ENCODE results near the gene AGAP1.

Gene AGAP1

DNA sequence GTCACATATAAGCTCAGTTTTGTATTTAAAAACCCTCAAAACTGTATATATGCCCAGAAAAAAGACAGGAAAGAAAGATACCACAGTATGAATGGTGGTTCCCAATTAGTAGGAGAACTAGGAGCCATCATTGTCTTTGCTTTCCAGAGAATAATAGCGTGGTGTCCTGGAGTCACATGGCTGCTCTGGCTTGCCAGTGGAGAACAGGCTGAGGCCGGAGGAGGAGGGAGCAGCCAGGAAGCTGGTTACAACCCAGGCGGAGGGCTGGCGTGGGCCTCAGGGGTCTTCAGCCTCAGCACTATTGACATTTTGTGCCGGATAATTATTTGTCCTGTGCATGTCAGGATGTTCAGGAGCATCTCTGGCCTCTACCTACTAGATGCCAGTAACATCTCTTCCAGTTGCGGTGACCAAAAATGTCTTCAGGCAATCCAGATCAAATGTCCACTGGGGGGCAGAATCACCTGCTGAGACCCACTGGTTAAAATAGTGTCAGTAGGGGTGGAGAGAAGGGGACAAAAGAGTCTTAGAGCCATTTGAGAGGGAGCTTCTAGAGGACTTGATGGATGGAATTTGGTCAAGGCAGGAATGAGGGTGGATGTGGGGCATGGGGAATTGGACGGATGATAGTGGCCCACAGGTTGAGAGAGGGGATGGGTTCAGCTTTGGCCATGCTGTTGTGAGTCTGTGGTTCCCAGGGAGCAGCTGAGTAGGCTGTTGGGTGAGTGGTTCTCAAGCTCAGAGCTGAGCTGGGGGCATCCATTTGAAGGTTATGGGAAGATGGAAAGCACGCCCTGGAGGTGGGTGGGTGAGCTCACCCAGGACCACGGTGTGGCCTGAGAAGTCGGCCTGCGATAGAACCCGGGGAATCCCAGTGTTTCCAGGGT lies 144.9 kb downstream of the AGAP1 start:
- no peak for DNase-seq (ENCODE audit: low spot score)

- no peak for DNase-seq (ENCODE audit: low spot score)
These were observed 145.6 kb downstream of the AGAP1 start for GRCh38 chr2:235639428-235639773.

GRCh38 chr2:235639885-235640284 lies 146.0 kb downstream of the AGAP1 start:
- no peak for DNase-seq (ENCODE audit: low spot score)

DNA sequence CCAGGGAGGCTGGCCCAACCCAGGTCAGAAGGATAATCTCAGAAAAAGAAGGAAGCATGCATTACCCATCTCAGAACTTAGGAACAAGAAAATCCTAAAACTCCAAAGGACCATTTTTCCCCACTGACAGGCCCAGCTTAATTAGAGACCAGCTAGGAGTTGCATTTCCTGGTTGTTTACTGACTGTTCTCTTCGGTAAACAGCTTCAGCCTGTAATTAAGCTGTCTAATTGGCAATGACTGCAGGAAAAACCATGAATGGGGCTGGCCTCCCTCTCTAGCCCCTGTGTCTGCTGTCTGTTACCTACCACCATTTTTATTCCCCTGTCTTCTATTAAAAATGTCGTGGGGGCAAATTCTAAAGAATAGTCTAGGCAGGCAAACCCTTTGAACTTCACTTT lies 146.5 kb downstream of the AGAP1 start:
- DNase-seq (ENCODE audit: low spot score): no peak

GRCh38 chr2:235640926-235641723 lies 147.3 kb downstream of the AGAP1 start:
- DNase-seq (ENCODE audit: low spot score): no peak

DNA sequence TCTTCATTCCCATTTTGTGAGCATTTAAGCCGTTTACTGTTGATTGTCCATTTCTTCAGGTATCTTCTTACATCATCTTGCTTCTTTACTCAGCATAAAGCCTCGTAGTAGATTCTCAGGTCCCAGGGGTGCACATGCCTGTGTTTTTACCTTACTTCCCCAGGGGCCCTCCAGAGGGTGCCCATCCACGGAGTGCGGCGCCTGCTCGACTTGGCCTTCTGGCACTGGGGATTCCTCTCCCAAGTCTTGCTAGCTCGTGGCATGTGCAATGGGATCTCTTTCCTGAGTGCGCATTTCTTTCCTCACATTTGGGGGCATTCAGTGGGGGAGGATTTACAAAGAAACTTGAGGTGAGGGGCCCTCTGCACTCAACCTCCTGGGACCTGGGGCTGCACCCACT lies 148.1 kb downstream of the AGAP1 start:
- DNase-seq (ENCODE audit: low spot score): no peak

DNA sequence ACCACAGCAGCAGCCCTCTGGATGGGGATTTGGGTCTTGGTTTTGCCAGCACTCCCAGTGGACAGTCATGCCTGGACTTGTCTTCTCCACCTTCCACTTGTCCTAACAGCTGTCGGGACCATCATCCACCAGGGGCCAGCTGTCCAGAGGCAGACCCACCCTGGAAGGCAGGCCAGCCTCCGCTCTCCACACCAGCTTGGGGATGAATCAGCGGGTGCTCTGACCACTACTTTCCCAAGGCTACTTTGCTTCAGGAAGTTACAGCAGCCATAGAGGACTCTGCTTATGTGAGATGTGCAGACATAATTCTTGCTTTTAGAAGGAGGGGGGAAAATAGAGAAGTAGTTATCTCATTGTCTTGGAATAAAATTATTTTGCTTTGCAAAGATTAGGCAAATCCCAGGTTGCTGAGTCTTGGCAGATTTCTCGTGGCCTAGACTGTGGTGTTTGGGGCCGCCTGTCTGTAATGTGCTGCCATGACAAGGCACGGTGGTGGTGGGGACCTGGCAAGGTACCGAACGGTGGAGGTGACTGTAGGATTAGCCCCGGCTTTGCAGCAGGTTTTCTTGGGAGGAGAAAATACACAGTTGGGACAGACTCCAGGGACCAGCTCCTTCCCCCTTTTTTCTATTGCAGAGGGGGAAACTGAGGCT lies 148.7 kb downstream of the AGAP1 start:
- no peak for DNase-seq (ENCODE audit: low spot score)

DNA sequence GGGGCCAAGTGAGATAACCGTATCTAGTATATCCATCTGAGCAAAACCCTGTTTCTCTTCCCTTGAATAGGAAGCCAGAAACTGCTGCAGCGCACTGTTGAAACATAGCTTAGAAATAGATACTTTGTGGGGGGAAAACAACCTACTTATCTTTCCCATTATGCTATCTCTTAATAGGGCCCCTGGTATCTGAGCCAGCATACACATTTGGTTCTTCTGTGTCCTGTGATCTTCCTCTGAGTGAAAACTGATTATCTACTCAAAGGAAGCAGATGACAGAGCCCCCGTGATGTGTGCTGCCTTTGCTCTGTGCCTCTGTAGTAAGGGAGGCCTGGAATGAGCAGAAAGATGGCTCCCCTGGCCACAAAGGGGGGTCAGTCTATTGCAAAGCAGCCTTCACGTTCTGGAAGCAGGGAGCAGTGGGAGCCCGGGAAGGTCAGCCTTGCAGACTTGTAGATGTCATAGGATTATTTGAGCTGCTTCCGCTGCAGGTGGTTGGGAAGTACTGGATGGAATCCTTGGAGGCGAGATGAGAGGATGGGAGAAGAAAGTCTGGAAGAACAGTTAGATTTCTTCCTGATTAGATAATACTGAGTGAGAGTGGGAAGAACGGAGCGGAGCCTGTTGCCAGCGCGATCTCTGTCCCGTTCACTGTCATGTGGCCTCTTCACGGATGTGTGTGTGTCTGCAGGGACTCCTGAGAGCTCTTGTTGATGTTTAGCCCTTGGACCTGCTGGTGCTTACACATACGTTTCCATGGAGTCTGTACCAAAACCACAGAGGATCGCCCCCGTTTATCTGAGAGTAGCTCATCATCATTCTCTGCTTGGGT lies 150.1 kb downstream of the AGAP1 start:
- no peak for DNase-seq (ENCODE audit: low spot score)

DNA sequence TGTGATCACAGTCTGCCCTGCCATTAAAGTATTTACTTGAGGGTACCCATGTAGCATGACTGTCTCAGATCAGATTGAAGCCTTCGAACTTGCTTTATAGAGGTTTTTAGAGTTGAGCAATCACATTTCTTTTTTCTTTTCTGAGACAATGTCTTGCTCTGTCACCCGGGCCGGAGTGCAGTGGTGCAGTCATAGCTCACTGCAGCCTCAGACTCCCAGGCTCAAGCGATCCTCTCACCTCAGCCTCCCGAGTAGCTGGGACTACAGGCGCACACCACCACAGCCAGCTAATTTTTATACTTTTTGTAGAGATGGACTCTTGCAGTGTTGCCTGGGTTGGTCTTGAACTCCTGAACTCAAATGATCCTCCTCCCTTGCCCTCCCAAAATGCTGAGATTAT lies 153.4 kb downstream of the AGAP1 start:
- no peak for DNase-seq (ENCODE audit: low spot score)

DNA sequence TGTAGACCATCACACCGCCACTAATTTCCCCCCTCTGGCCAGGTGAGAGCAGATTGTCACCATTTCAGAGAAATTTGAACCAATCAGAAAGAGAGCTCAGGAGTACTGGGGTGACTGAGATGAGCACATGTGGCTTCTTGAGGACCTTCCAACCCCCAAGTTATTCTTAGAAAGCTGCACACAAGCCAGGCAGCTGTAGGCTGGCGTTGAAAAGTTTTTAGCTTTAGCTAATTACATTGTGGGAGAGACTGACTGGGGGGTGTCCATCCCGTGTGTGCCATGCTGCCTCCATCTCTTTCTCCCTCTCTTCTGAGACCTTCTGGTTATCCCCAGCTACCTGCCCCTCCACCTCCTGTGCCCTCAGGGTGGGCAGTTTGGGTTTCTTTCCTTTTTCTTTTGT lies 154.0 kb downstream of the AGAP1 start:
- no peak for DNase-seq (ENCODE audit: low spot score)

GRCh38 chr2:235649418-235649817 lies 155.6 kb downstream of the AGAP1 start:
- no peak for DNase-seq (ENCODE audit: low spot score)

GRCh38 chr2:235651643-235652042 lies 157.8 kb downstream of the AGAP1 start:
- no peak for DNase-seq (ENCODE audit: low spot score)

GRCh38 chr2:235654103-235654813 lies 160.4 kb downstream of the AGAP1 start:
- DNase-seq (ENCODE audit: low spot score): no peak

GRCh38 chr2:235658351-235659174 lies 164.7 kb downstream of the AGAP1 start:
- no peak for DNase-seq (ENCODE audit: low spot score)

- no peak for DNase-seq (ENCODE audit: low spot score)
These were observed 166.0 kb downstream of the AGAP1 start for GRCh38 chr2:235659767-235660322.

- DNase-seq (ENCODE audit: low spot score): no peak
These were observed 166.7 kb downstream of the AGAP1 start for GRCh38 chr2:235660484-235661082.

- no peak for DNase-seq (ENCODE audit: low spot score)
These were observed 167.5 kb downstream of the AGAP1 start for GRCh38 chr2:235661167-235661937.

DNA sequence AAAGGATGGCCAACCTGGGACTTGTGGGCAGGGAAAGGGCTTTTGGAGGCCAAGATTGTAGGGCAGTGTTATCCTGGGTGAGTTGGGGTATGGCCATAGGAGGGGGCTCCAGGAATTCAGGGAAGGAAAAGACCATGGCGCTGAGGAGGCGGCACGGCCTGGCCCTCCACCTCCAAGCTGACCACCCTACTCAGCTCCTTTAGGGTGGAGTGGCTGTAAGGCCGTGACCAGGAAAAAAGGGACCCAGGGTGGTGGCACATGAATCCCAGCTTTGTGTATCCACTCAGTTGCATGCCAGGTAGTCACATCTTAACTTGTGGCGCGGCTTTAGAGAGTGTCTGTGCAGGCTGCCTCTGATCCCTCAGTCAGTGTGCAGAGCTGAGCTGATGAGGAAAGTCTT lies 168.1 kb downstream of the AGAP1 start:
- DNase-seq (ENCODE audit: low spot score): no peak

DNA sequence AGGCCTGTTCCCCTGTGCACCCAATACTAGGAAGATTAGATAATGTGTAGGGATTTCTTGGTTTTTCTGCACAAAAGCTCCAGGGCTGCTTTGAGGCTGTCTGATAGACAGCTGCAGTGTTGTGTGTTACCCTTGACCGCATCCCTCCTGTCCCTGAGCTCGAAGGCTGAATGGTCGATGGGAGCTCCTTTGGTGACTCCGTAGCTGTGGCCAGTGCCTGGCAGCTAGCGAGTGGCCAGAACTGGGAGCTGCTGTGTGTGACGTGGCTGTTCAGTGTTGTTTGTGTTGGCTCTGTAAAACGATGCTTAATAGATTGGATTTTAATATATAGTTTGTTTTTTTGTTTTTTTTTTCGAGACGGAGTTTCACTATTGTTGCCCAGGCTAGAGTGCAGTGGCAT lies 170.0 kb downstream of the AGAP1 start:
- DNase-seq (ENCODE audit: low spot score): no peak

All from left forelimb (tissue), 1 donor.